ENCODE data around the gene KLHDC2.
A peak's percentile ranks its signal among the peaks of the same experiment; 100 is the strongest.
"Not testable (repeated sequence)": the region's sequence is repeated elsewhere in the genome, so short reads cannot be mapped to it uniquely, and the experiment has no call there.

KLHDC2 gene

GRCh38 chr14:49767270-49767570 lies 733 bp upstream of the KLHDC2 start:
- H3K9me3 ChIP-seq (ENCODE audit: low read length), result no peaks in the 10 kb centered on the region
- peaks cover 3% of the 10 kb centered on the region for H3K36me3 ChIP-seq (ENCODE audit: insufficient read depth, low read length)
- H2AFZ ChIP-seq (ENCODE audit: low read depth, low read length), result peak overlapping the region; percentile 99
- H3K4me1 ChIP-seq (ENCODE audit: insufficient read depth, low read length), result peaks cover 25% of the 10 kb centered on the region
- peak overlapping the region; percentile 87 for H3K4me3 ChIP-seq (ENCODE audit: low read length)
- H3K27me3 ChIP-seq (ENCODE audit: insufficient read depth, low read length), result no peaks in the 10 kb centered on the region

GRCh38 chr14:49768301-49769121 lies 558 bp downstream of the KLHDC2 start:
- H3K27me3 ChIP-seq (ENCODE audit: insufficient read depth, low read length), result no peaks in the 10 kb centered on the region
- H2AFZ ChIP-seq (ENCODE audit: low read depth, low read length), result peak overlapping the region; percentile 99
- H3K9me3 ChIP-seq (ENCODE audit: low read length), result no peaks in the 10 kb centered on the region
- peaks cover 7% of the 10 kb centered on the region for H3K36me3 ChIP-seq (ENCODE audit: insufficient read depth, low read length)
- H3K4me1 ChIP-seq (ENCODE audit: insufficient read depth, low read length), result peaks cover 25% of the 10 kb centered on the region
- peak overlapping the region; percentile 87 for H3K4me3 ChIP-seq (ENCODE audit: low read length)

GRCh38 chr14:49769171-49769570 lies 1.2 kb downstream of the KLHDC2 start:
- Histone ChIP-seq H3K4me3 (ENCODE audit: low read length) (peak overlapping the region; percentile 87), H3K36me3 (ENCODE audit: insufficient read depth, low read length) (peaks cover 10% of the 10 kb centered on the region), H3K27me3 (ENCODE audit: insufficient read depth, low read length) (no peaks in the 10 kb centered on the region), H2AFZ (ENCODE audit: low read depth, low read length) (no peak overlapping the region), H3K9me3 (ENCODE audit: low read length) (no peaks in the 10 kb centered on the region), H3K4me1 (ENCODE audit: insufficient read depth, low read length) (peaks cover 25% of the 10 kb centered on the region)

- Histone ChIP-seq H2AFZ (ENCODE audit: low read depth, low read length) (no peak overlapping the region), H3K4me1 (ENCODE audit: insufficient read depth, low read length) (peaks cover 25% of the 10 kb centered on the region), H3K4me3 (ENCODE audit: low read length) (peak overlapping the region; percentile 87), H3K36me3 (ENCODE audit: insufficient read depth, low read length) (peaks cover 15% of the 10 kb centered on the region), H3K9me3 (ENCODE audit: low read length) (no peaks in the 10 kb centered on the region), H3K27me3 (ENCODE audit: insufficient read depth, low read length) (no peaks in the 10 kb centered on the region)
These were observed 1.7 kb downstream of the KLHDC2 start for GRCh38 chr14:49769581-49770211.

GRCh38 chr14:49770212-49770817 lies 2.4 kb downstream of the KLHDC2 start:
- H3K36me3 ChIP-seq (ENCODE audit: insufficient read depth, low read length), result peaks cover 21% of the 10 kb centered on the region
- H2AFZ ChIP-seq (ENCODE audit: low read depth, low read length), result no peak overlapping the region
- no peaks in the 10 kb centered on the region for H3K9me3 ChIP-seq (ENCODE audit: low read length)
- H3K27me3 ChIP-seq (ENCODE audit: insufficient read depth, low read length), result no peaks in the 10 kb centered on the region
- peak overlapping the region; percentile 87 for H3K4me3 ChIP-seq (ENCODE audit: low read length)
- peaks cover 25% of the 10 kb centered on the region for H3K4me1 ChIP-seq (ENCODE audit: insufficient read depth, low read length)

- H3K9me3 ChIP-seq (ENCODE audit: low read length); H3K4me3 ChIP-seq (ENCODE audit: low read length); H3K27me3 ChIP-seq (ENCODE audit: insufficient read depth, low read length); H2AFZ ChIP-seq (ENCODE audit: low read depth, low read length): not testable (repeated sequence)
- Histone ChIP-seq H3K36me3 (ENCODE audit: insufficient read depth, low read length) (peaks cover 31% of the 10 kb centered on the region), H3K4me1 (ENCODE audit: insufficient read depth, low read length) (peaks cover 24% of the 10 kb centered on the region)
These were observed 3.7 kb downstream of the KLHDC2 start for GRCh38 chr14:49771691-49772090.

- peaks cover 50% of the 10 kb centered on the region for H3K36me3 ChIP-seq (ENCODE audit: insufficient read depth, low read length)
- H2AFZ ChIP-seq (ENCODE audit: low read depth, low read length), result no peak overlapping the region
- H3K9me3 ChIP-seq (ENCODE audit: low read length), result no peaks in the 10 kb centered on the region
- H3K4me1 ChIP-seq (ENCODE audit: insufficient read depth, low read length), result peaks cover 16% of the 10 kb centered on the region
- H3K27me3 ChIP-seq (ENCODE audit: insufficient read depth, low read length), result no peaks in the 10 kb centered on the region
- H3K4me3 ChIP-seq (ENCODE audit: low read length), result no peak overlapping the region
These were observed 6.2 kb downstream of the KLHDC2 start for GRCh38 chr14:49774106-49774505.

- no peak overlapping the region for H3K4me3 ChIP-seq (ENCODE audit: low read length)
- no peaks in the 10 kb centered on the region for H3K27me3 ChIP-seq (ENCODE audit: insufficient read depth, low read length)
- H3K9me3 ChIP-seq (ENCODE audit: low read length), result no peaks in the 10 kb centered on the region
- H3K4me1 ChIP-seq (ENCODE audit: insufficient read depth, low read length), result no peaks in the 10 kb centered on the region
- peaks cover 85% of the 10 kb centered on the region for H3K36me3 ChIP-seq (ENCODE audit: insufficient read depth, low read length)
- no peak overlapping the region for H2AFZ ChIP-seq (ENCODE audit: low read depth, low read length)
These were observed 10.5 kb downstream of the KLHDC2 start for GRCh38 chr14:49778421-49778820.

- peaks cover 88% of the 10 kb centered on the region for H3K36me3 ChIP-seq (ENCODE audit: insufficient read depth, low read length)
These were observed 13.1 kb downstream of the KLHDC2 start for GRCh38 chr14:49781040-49781439.

GRCh38 chr14:49783394-49784014 lies 15.6 kb downstream of the KLHDC2 start:
- Histone ChIP-seq H3K4me3 (ENCODE audit: low read length) (no peak overlapping the region), H3K4me1 (ENCODE audit: insufficient read depth, low read length) (no peaks in the 10 kb centered on the region), H3K36me3 (ENCODE audit: insufficient read depth, low read length) (peaks cover 90% of the 10 kb centered on the region), H2AFZ (ENCODE audit: low read depth, low read length) (no peak overlapping the region), H3K27me3 (ENCODE audit: insufficient read depth, low read length) (no peaks in the 10 kb centered on the region), H3K9me3 (ENCODE audit: low read length) (no peaks in the 10 kb centered on the region)

More at GRCh38 chr14:49781040-49781439, 13.1 kb downstream of the KLHDC2 start:
- H3K9me3 ChIP-seq (ENCODE audit: low read length); H3K4me1 ChIP-seq (ENCODE audit: insufficient read depth, low read length); H3K4me3 ChIP-seq (ENCODE audit: low read length); H2AFZ ChIP-seq (ENCODE audit: low read depth, low read length); H3K27me3 ChIP-seq (ENCODE audit: insufficient read depth, low read length): not testable (repeated sequence)

- Histone ChIP-seq H3K9me3 (ENCODE audit: low read length) (no peaks in the 10 kb centered on the region), H3K4me3 (ENCODE audit: low read length) (no peak overlapping the region), H3K4me1 (ENCODE audit: insufficient read depth, low read length) (no peaks in the 10 kb centered on the region), H3K27me3 (ENCODE audit: insufficient read depth, low read length) (no peaks in the 10 kb centered on the region), H3K36me3 (ENCODE audit: insufficient read depth, low read length) (peaks cover 86% of the 10 kb centered on the region), H2AFZ (ENCODE audit: low read depth, low read length) (no peak overlapping the region)
These were observed 18.4 kb downstream of the KLHDC2 start for GRCh38 chr14:49786315-49786714.

GRCh38 chr14:49792618-49793017 lies 24.7 kb downstream of the KLHDC2 start:
- Histone ChIP-seq H3K9me3 (ENCODE audit: low read length) (no peaks in the 10 kb centered on the region), H2AFZ (ENCODE audit: low read depth, low read length) (no peak overlapping the region), H3K36me3 (ENCODE audit: insufficient read depth, low read length) (peaks cover 82% of the 10 kb centered on the region), H3K4me3 (ENCODE audit: low read length) (no peak overlapping the region), H3K27me3 (ENCODE audit: insufficient read depth, low read length) (no peaks in the 10 kb centered on the region), H3K4me1 (ENCODE audit: insufficient read depth, low read length) (no peaks in the 10 kb centered on the region)

- no peaks in the 10 kb centered on the region for H3K27me3 ChIP-seq (ENCODE audit: insufficient read depth, low read length)
- no peak overlapping the region for H3K4me3 ChIP-seq (ENCODE audit: low read length)
- H2AFZ ChIP-seq (ENCODE audit: low read depth, low read length), result no peak overlapping the region
- no peaks in the 10 kb centered on the region for H3K9me3 ChIP-seq (ENCODE audit: low read length)
- no peaks in the 10 kb centered on the region for H3K4me1 ChIP-seq (ENCODE audit: insufficient read depth, low read length)
- H3K36me3 ChIP-seq (ENCODE audit: insufficient read depth, low read length), result peaks cover 87% of the 10 kb centered on the region
These were observed 28.1 kb downstream of the KLHDC2 start for GRCh38 chr14:49796025-49796424.
